ENCODE results near the gene CACNG4. TPM values are rescaled to one million over a fixed set of nuclear protein-coding genes. Genes with fewer than 3 reads are reported as not detected.

Gene CACNG4
- total and polyA plus RNA-seq, 2 experiments from 2014 or later: 1.6 to 4.1 TPM

DNA sequence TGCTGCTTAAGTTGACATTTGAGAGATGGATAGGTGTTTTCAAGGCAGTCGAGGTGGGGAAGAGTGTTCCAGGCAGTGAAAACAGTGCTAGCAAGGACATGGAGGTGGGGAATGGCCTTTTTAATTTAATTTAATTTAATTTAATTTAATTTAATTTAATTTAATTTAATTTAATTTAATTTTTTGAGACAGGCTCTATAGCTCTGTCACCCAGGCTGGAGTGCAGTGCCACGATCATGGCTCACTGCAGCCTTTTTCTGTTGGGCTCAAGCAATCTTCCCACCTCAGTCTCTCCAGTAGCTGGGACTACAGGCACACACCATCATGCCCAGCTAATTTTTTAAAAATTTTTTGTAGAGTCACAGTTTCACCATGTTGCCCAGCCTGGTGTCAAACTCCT, 32.2 kb upstream of the CACNG4 start (continued):
- no peak for TF ChIP-seq CTCF (conservative IDR thresholded peaks at IDR 0.05; ENCODE audit: low read depth in 2 of 2)
- no peak for TF ChIP-seq NANOG (IDR thresholded peaks at IDR 0.05; ENCODE audit: borderline replicate concordance)
- TF ChIP-seq, protein P1, sequence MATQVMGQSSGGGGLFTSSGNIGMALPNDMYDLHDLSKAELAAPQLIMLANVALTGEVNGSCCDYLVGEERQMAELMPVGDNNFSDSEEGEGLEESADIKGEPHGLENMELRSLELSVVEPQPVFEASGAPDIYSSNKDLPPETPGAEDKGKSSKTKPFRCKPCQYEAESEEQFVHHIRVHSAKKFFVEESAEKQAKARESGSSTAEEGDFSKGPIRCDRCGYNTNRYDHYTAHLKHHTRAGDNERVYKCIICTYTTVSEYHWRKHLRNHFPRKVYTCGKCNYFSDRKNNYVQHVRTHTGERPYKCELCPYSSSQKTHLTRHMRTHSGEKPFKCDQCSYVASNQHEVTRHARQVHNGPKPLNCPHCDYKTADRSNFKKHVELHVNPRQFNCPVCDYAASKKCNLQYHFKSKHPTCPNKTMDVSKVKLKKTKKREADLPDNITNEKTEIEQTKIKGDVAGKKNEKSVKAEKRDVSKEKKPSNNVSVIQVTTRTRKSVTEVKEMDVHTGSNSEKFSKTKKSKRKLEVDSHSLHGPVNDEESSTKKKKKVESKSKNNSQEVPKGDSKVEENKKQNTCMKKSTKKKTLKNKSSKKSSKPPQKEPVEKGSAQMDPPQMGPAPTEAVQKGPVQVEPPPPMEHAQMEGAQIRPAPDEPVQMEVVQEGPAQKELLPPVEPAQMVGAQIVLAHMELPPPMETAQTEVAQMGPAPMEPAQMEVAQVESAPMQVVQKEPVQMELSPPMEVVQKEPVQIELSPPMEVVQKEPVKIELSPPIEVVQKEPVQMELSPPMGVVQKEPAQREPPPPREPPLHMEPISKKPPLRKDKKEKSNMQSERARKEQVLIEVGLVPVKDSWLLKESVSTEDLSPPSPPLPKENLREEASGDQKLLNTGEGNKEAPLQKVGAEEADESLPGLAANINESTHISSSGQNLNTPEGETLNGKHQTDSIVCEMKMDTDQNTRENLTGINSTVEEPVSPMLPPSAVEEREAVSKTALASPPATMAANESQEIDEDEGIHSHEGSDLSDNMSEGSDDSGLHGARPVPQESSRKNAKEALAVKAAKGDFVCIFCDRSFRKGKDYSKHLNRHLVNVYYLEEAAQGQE (IDR thresholded peaks at IDR 0.05; ENCODE audit: unreplicated experiment): no peak
- TF ChIP-seq STAT1 (IDR thresholded peaks at IDR 0.05; ENCODE audit: unreplicated experiment): no peak
- TF ChIP-seq POLR2AphosphoS5 (IDR thresholded peaks at IDR 0.05; ENCODE audit: low read depth): no peak

DNA sequence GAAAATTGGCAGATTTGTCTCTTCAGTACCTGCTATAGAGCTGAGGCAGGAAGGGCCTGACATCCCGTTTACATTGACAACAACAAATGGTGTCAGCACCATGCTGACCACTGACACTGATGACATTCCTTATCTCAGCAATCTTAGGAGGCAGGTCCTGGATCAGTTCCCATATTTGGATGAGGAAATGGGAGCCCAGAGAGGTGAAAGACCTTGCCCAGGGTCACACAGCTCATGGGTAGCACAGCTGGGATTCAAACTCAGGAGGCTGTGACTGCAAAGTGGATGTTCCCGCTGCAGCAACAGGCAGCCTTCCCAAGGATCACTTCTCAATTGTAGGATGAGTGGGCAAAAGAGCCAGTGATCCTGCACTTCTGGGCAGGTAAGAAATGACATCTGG, 30.5 kb upstream of the CACNG4 start:
- Histone ChIP-seq H3K4me1 (ENCODE audit: insufficient read depth) (no peaks in the 10 kb centered on the region), H3K27me3 (ENCODE audit: insufficient read depth) (no peaks in the 10 kb centered on the region), H3K79me2 (replicated peaks; ENCODE audit: insufficient read depth) (no peaks in the 10 kb centered on the region), H3K9me2 (ENCODE audit: insufficient read depth) (peaks cover 4% of the 10 kb centered on the region), H2AFZ (no peak overlapping the region), H3F3A (replicated peaks; ENCODE audit: low read depth) (no peaks in the 10 kb centered on the region), H3K4me2 (no peak overlapping the region), H3K36me3 (ENCODE audit: insufficient read depth) (0 out of 2 replicates have a peak, but pooled peaks cover 3% of the 10 kb centered on the region), H3K27ac (ENCODE audit: low read depth) (no peak overlapping the region), H4K20me1 (replicated peaks; ENCODE audit: insufficient read depth) (no peaks in the 10 kb centered on the region), H3K4me3 (no peak overlapping the region)
- no peak for ATAC-seq
- Mint-ChIP-seq H3K4me1 (no peaks in the 10 kb centered on the region), H3K4me3 (no peak overlapping the region), H3K27ac (no peak overlapping the region), H3K9me3 (peaks cover 30% of the 10 kb centered on the region), H3K36me3 (ENCODE audit: low read depth) (peaks cover 12% of the 10 kb centered on the region), H3K27me3 (ENCODE audit: insufficient read depth, low read depth, poor library complexity) (peaks cover 6% of the 10 kb centered on the region)
- TF ChIP-seq CTCF (conservative IDR thresholded peaks at IDR 0.05; ENCODE audit: low read depth in 2 of 2) (no peak), EZH2 (IDR thresholded peaks at IDR 0.05; ENCODE audit: low read depth, unreplicated experiment) (no peak), CREB1 (CRISPR knock-in tag; IDR thresholded peaks at IDR 0.05; ENCODE audit: low read depth) (no peak)
- no peak for DNase-seq (ENCODE audit: low spot score)

Data from GM23338 (cell line).